ENCODE results near the gene GHRH.

The GHRH gene

DNA sequence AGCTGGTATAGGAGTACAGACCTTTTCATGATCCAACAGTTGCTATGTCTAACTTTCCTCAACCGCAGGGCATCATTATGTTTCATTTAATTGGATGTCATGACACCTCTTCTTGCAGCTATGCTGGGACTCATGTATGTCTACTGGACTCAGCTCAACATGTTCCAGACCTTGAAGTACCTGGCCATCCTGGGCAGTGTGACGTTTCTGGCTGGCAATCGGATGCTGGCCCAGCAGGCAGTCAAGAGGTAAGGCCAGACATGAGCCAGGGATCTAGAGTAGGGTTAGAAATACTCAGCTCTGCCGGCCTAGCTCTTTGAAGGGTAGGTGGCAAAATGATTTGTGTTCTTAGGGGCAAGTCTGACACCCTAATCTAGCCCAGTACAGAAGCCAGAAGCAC lies 25.2 kb downstream of the GHRH start:
- no peak for DNase-seq

DNA sequence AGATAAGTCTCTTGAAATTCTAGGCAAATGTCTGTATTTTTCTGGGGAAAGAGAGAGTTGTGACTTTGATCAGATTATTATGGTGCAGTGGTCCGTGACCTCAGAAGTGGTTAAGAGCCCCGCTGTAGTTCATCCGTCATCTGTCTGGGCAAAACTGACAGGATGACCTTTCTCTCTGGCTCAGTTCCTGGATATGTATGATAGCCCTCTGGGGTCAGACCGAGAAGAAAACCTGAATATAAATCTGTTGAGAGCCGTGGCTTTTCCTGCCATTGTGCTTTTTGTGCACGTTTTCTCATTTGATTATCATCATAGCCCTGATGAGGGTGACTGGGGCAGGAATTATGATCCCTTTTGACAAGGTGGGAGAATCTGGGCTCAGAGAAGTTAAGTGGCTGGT lies 26.5 kb downstream of the GHRH start:
- DNase-seq = no peak

DNA sequence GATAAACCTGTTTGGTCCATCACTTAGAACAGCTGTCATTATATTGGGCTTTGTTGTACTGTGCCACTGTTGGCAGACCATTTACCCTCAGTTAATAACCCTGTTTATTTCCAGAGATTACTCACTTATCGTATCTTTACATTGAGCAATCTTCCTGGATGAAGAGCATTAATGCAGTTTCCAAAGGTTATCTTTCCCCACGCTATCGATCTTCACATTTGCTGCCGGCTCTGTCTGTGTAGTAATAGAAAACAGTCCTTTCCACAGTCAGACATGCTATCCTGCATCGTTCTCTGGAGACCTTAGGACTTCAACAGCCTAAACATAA lies 27.4 kb downstream of the GHRH start:
- DNase-seq = no peak

DNA sequence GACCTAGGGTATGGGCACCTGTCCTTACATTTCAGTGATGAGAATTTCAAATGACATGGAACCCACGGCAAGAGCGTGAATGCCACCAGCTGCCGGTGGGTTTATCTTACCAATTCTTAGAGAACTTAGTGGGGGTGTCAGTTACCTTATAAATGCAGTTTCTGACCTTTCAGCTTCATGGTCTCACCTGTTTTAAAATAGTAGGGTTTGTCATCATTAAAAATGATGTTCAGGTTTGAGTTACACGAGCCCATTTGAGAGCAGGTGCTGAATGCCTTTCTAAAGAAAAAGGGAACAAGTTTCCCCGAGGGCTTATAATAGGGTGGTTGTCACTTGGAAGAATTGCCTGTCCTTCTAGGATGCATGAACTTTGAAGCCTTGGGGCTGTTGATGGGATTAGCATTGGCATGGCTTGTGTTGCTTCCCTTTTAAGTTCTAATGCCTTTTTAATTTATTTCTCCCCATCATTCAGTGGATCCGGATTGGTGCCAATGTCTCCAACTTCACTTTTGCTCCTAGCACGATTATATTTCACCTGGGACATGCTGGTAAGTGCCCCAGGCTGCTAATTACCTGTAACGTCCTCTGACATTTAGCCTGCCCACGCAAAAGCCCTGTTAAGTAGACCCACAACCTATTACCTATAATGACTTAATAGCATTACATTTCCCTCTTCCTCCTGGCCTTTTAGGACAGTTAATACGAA lies 27.9 kb downstream of the GHRH start:
- peak; percentile 90 for DNase-seq

DNA sequence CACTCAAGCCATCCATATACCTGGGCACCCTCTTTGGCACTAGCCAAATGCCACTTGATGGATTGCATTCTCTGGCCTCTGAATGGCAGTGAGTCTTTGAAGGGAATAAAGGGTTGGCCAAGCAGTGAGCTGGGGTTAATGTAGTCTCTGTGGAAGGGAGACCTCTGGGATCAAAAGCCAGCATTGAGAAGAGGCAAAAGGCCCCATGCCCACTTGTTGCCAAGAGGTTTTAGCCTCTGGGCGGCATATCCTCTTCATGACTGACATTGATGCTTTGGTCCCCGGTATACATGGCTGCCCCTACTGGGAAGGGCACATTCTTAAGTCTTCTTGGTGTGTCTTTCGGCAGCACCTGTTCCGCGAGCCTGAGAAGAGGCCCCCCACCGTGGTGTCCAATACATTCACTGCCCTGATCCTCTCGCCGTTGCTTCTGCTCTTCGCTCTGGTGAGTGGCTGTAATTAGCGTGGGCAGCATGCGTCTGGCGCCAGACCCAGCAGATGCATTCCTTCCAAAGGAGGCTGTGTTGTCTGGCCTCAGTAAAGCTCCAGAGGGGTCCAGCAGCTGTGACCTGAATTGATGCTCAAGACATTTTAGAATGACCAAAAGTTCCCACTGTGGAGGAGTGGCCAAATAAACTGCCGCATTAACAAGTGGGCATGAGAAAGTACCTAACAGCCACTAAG lies 29.5 kb downstream of the GHRH start:
- no peak for DNase-seq

- DNase-seq = peak; percentile 84
These were observed 31.4 kb downstream of the GHRH start for GRCh38 chr20:37230200-37230599.

- DNase-seq = no peak
These were observed 32.3 kb downstream of the GHRH start for GRCh38 chr20:37229357-37229756.

- DNase-seq = no peak
These were observed 33.0 kb downstream of the GHRH start for GRCh38 chr20:37228656-37229055.

DNA sequence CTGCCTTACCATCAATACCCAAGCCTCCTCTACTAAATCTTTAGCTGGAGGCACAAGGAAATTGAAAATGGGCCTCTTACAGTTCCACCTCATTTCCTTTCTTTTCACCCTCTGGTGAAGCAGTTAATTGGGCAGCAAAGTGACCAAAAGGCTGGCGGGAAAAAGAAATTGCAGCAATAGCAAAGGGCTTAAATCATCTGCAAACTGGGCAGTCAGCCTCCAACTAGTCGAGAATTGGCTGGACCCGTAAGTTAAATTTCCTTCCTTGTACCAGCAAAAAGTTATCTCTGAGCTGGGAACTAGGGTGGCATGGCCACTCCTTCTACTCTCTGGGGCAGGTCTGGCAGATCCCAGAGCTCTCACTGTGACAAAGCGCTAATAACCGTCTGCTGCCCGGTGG lies 33.5 kb downstream of the GHRH start:
- DNase-seq = no peak

- no peak for DNase-seq
These were observed 34.7 kb downstream of the GHRH start for GRCh38 chr20:37226889-37227288.

DNA sequence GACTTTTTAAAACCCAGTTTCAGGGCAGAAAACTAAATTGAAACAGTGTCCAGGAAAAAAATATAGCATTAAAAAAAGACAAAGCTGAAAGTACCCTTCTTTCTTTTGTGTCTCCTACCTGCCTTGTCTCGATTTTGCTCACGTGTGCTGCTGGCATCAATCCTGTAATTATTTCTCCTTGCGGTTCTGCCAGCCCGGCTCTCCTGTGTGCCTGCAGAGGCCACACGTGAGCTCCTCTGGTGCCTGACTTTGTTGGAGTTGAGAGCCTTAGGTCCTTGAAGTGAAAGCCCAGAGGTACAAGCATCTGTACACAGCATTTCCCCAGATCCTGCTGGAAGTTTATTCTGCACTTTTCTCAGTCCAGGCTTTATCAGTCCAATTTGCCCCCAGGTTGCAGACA lies 36.5 kb downstream of the GHRH start:
- DNase-seq = no peak

DNA sequence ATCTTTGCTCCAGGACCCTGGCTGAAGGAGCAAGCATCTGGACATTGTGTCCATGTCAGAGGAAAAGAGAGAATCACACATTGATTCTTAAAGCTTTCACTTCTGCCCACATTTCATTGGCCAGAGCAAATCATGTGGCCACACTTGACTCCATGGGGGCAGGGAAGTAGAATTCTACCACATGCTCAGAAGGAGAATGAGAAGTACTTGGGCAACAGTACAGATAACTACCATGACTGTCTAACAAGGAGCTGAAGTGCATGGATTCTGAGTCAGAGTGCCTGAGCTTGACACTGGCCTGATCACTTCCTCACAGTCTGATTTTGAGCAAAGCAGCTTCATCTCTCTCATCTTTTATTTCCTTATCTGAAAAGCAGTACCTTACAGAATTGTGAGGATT lies 38.6 kb downstream of the GHRH start:
- no peak for DNase-seq

GRCh38 chr20:37222086-37222485 lies 39.5 kb downstream of the GHRH start:
- no peak for DNase-seq

DNA sequence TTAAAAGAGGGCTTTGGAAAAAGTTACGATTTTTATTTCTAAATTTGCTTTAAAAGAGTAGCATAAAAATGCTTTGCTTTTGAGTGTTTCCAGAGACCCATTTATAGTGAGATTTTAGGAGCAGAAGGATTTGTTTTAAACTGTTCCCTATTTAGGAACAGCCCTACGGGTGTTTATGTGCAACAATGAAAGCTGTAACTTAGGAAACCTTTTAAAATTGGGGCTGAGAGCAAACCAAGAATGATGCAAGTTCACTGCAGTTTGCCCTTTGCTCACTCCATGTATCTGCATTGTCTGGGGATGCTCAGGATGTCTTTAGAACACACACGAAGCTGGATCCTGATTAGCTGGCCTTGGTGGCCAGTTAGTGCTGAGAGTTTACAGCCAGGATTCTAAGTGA lies 40.9 kb downstream of the GHRH start:
- no peak for DNase-seq

- no peak for DNase-seq
These were observed 41.6 kb downstream of the GHRH start for GRCh38 chr20:37219751-37220668.

- DNase-seq = no peak
These were observed 42.6 kb downstream of the GHRH start for GRCh38 chr20:37218976-37219375.

GRCh38 chr20:37218441-37218840 lies 43.2 kb downstream of the GHRH start:
- DNase-seq = no peak

DNA sequence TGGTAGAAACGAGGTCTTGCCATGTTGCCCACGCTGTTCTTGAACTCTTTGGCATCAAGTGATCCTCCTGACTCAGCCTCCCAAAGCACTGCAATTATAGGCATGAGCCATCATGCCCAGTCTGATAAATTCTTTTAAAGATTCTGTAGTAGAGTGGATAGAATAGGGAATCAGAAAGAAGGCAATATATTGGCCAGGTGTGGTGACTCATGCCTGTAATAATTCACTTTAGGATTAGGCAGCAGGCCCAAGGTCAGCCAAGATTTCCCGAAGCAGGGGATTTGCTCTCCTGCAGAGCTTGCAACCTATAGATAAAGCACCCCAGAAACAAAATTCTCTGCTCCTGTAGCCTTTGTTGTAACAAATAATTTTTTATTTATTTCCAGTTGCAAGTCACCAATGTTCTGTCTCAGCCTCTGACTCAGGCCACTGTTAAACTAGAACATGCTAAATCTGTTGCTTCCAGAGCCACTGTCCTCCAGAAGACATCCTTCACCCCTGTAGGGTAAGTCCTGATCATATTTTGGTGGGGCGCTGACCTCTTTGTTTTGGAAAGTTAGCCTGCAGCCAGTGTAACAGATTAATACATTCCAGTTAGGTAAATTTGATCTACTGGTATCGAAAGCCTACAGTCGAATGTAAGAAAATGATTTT lies 51.8 kb downstream of the GHRH start:
- DNase-seq = no peak

- DNase-seq = no peak
These were observed 52.4 kb downstream of the GHRH start for GRCh38 chr20:37209193-37209592.

DNA sequence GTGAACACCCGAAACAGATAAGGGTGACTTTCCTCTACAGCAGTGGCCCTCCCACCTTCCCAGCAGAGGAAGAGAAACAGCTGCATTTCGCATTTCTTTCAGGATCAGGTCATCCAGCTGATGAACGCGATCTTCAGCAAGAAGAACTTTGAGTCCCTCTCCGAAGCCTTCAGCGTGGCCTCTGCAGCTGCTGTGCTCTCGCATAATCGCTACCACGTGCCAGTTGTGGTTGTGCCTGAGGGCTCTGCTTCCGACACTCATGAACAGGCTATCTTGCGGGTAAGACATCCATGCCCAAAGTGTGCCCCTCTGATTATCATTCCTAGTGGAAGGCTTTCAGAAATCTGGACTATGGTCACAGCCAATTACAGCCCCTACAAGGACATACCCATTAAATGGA lies 54.4 kb downstream of the GHRH start:
- no peak for DNase-seq

GRCh38 chr20:37205794-37206193 lies 55.8 kb downstream of the GHRH start:
- DNase-seq = no peak

- no peak for DNase-seq
These were observed 56.5 kb downstream of the GHRH start for GRCh38 chr20:37205130-37205529.

DNA sequence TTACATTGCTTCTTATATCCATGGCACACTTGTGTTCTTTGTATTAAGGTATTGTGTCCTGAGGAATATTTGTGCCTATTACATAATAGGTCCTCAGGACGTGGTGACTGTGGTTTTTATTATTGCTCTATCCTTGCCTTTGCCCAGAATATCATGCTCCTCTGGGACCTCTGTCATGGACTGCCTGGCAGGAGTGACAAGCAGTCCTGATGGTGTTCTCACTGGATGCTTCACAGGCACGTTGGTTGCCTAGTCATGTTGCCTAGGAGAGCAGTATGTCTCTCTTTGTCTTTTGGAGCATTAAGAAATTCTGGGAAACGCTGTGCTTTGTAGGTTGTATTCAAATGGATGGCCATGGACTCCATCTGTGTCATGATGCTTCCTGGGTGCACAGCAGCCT lies 57.6 kb downstream of the GHRH start:
- DNase-seq = no peak

Data from NCI-H1105 (cell line).